GM12874 (cell line): ENCODE data around the gene CCDC57.

Experiments
- CTCF ChIP-seq: IDR thresholded peaks from 2 replicates; pipeline ENCODE4 v1.5.1; 2011; ENCODE audit warnings: low read depth, mild to moderate bottlenecking, control low read depth, low read length, moderate library complexity; ENCODE audit not compliant: insufficient read depth

The CCDC57 gene

GRCh38 chr17:82242698-82242976, 30.0 kb upstream of the CCDC57 start:
- no peak for TF ChIP-seq CTCF

- TF ChIP-seq CTCF = no peak
Observed at GRCh38 chr17:82241926-82242697, 29.5 kb upstream of the CCDC57 start.

GRCh38 chr17:82241183-82241925, 28.7 kb upstream of the CCDC57 start:
- TF ChIP-seq CTCF = no peak

- no peak for TF ChIP-seq CTCF
Observed at GRCh38 chr17:82240506-82241182, 28.0 kb upstream of the CCDC57 start.

- no peak for TF ChIP-seq CTCF
Observed at GRCh38 chr17:82239926-82240505, 27.4 kb upstream of the CCDC57 start.

GRCh38 chr17:82239401-82239925, 26.8 kb upstream of the CCDC57 start:
- no peak for TF ChIP-seq CTCF

GRCh38 chr17:82238472-82239201, 26.0 kb upstream of the CCDC57 start:
- TF ChIP-seq CTCF = no peak
